Mesodermal cell (in vitro differentiated cells): ENCODE measurements around the gene SLC22A25. TPM values are rescaled to one million over a fixed set of nuclear protein-coding genes. Genes with fewer than 3 reads are reported as not detected.

Experiments
- H3K27ac ChIP-seq: 2 replicates; pipeline ENCODE4 v1.7.0; 2013; ENCODE audit warnings: mild to moderate bottlenecking, low read depth, low read length, moderate library complexity; ENCODE audit not compliant: severe bottlenecking
- H3K36me3 ChIP-seq: 2 replicates; pipeline ENCODE4 v1.7.1; 2013; ENCODE audit warnings: mild to moderate bottlenecking, low read length, moderate library complexity; ENCODE audit not compliant: control insufficient read depth, insufficient read depth
- H3K4me1 ChIP-seq: one replicate; pipeline ENCODE4 v1.7.1; 2013; ENCODE audit warnings: mild to moderate bottlenecking, low read length; ENCODE audit not compliant: insufficient read depth, control insufficient read depth, poor library complexity, severe bottlenecking
- H3K4me3 ChIP-seq: 2 replicates; pipeline ENCODE4 v1.7.0; 2013; ENCODE audit warnings: low read length, control low read depth, mild to moderate bottlenecking; ENCODE audit not compliant: insufficient read depth, poor library complexity, severe bottlenecking; ENCODE audit errors: extremely low read depth
- H3K9me3 ChIP-seq: 2 replicates; pipeline ENCODE4 v1.7.1; 2013; ENCODE audit warnings: mild to moderate bottlenecking, low read length, moderate library complexity; ENCODE audit not compliant: control insufficient read depth
- WGBS, 2 experiments: methylation state at CpG; one replicate each; pipeline ENCODE4 v1.1.5; 2013; ENCODE audit warnings: missing lambda C conversion rate in 2 of 2; ENCODE audit not compliant: insufficient coverage in 2 of 2; 5-methylcytosine and 5-hydroxymethylcytosine counted together
- polyA plus RNA-seq, 2 experiments: library from polyadenylated mRNA; stranded (reverse); fragments of 50-300 nt; gene quantifications; one replicate each; pipeline ENCODE4 v1.2.3, GENCODE V29; 2013

SLC22A25 gene
- polyA plus RNA-seq (2013, experiment 1 of 2) = not detected
- not detected for polyA plus RNA-seq (2013, experiment 2 of 2)

- Histone ChIP-seq H3K27ac (no peak within 1 kb of the TSS), H3K9me3 (no peaks in the 10 kb centered on the region)
- 91 to 92% methylated on average over 3 to 5 of the region's 5 CpGs for WGBS, 2 experiments
Observed at GRCh38 chr11:63243533-63243932, at the start of gene SLC22A25. Gene SLC22A25 (minus strand): TSS chr11:63243599. CDS start chr11:63229652, 13,947 bp downstream.

DNA sequence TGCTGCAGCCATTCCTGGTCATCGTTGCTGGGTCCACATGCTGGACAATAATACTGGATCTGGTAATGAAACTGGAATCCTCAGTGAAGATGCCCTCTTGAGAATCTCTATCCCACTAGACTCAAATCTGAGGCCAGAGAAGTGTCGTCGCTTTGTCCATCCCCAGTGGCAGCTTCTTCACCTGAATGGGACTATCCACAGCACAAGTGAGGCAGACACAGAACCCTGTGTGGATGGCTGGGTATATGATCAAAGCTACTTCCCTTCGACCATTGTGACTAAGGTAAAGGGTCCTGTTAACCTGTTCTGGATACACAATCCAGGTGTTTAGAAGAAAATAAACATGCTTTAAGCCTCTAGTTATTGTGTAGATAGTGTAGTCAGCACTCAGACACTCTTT, 46.9 kb upstream of the SLC22A25 start:
- Histone ChIP-seq H3K27ac (no peak overlapping the region), H3K36me3 (no peaks in the 10 kb centered on the region), H3K9me3 (no peaks in the 10 kb centered on the region), H3K4me1 (no peaks in the 10 kb centered on the region), H3K4me3 (no peak overlapping the region)
- WGBS, 2 experiments = 94 to 100% methylated on average over 2 to 3 of the region's 4 CpGs

More at GRCh38 chr11:63243533-63243932, at the start of gene SLC22A25:
- H3K36me3 ChIP-seq = no peaks in the 10 kb centered on the region
- H3K4me1 ChIP-seq = no peaks in the 10 kb centered on the region
- H3K4me3 ChIP-seq = no peak within 1 kb of the TSS

GRCh38 chr11:63289658-63290057, 46.3 kb upstream of the SLC22A25 start:
- Histone ChIP-seq H3K4me1 (no peaks in the 10 kb centered on the region), H3K36me3 (no peaks in the 10 kb centered on the region)
- no CpG with 5 or more reads among the region's 5 CpGs for WGBS, 2 experiments

DNA sequence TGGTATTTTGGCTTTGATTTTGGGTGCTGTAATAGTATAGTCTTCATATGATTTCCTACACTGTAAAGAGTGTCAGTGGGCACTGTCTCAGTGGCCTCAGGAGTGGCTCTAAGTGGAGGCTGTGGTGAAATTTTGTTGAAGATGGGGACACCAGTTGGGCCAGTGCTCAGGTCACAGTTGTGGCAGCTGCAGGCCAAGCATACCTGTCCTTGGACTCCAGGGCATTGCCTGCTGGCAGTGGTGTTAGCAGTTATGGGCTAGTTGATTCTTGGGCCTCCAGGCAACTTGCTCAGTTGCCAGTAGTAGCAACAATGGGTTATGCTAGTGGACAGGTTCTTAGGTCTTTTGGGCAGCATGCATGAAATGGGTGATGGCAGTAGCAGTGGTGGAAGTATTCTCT, 39.2 kb upstream of the SLC22A25 start:
- Histone ChIP-seq H3K4me1 (no peaks in the 10 kb centered on the region), H3K27ac (no peak overlapping the region), H3K9me3 (no peaks in the 10 kb centered on the region), H3K4me3 (no peak overlapping the region), H3K36me3 (no peaks in the 10 kb centered on the region)

More at GRCh38 chr11:63289658-63290057, 46.3 kb upstream of the SLC22A25 start:
- Histone ChIP-seq H3K4me3 (no peak overlapping the region), H3K27ac (no peak overlapping the region), H3K9me3 (no peaks in the 10 kb centered on the region)

- Histone ChIP-seq H3K36me3 (no peaks in the 10 kb centered on the region), H3K9me3 (no peaks in the 10 kb centered on the region), H3K4me1 (no peaks in the 10 kb centered on the region), H3K27ac (no peak overlapping the region), H3K4me3 (no peak overlapping the region)
Observed at GRCh38 chr11:63280920-63281319, 37.5 kb upstream of the SLC22A25 start.

DNA sequence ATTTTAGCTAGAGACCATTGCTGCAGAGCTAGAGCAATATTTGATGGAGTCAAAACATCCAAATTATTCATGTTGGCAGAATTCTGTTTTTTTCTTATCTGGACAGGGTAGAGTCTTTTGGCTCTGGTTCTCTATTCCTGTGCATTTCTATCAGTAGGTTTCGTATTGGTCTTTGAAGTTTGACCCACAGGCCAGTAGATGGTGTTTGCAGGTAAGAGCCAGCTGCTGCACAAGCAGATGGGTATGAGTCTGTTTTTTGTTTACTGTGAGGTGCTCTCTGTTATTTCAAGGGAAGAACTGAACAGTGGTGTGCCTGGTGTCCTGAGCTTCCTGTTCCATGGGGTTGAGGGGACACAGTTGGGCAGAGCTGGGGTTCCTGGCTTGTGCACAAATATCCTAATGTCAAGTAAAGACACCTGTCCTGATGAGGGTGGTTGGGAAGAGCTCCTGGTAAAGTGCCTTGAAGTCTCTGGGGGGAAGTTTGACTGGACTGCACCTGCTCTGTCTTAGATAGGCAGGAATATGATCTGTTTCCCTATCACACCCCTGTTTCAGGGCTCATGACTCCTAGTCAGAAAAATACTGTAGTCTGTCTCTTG, 34.0 kb upstream of the SLC22A25 start:
- Histone ChIP-seq H3K9me3 (no peaks in the 10 kb centered on the region), H3K4me3 (no peak overlapping the region), H3K27ac (no peak overlapping the region), H3K36me3 (no peaks in the 10 kb centered on the region), H3K4me1 (no peaks in the 10 kb centered on the region)
- WGBS, 2 experiments = 50% methylated on average over 1 of the region's 1 CpG; no CpG with 5 or more reads in 1 of the 2 experiments

- Histone ChIP-seq H3K36me3 (no peaks in the 10 kb centered on the region), H3K9me3 (no peaks in the 10 kb centered on the region), H3K4me3 (no peak overlapping the region), H3K4me1 (no peaks in the 10 kb centered on the region), H3K27ac (no peak overlapping the region)
- 83 to 100% methylated on average over 1 of the region's 1 CpG for WGBS, 2 experiments
Observed at GRCh38 chr11:63274776-63275175, 31.4 kb upstream of the SLC22A25 start.

- WGBS, 2 experiments = 90 to 100% methylated on average over 2 of the region's 3 CpGs
- Histone ChIP-seq H3K27ac (no peak overlapping the region), H3K9me3 (no peaks in the 10 kb centered on the region), H3K4me1 (no peaks in the 10 kb centered on the region), H3K4me3 (no peak overlapping the region), H3K36me3 (no peaks in the 10 kb centered on the region)
Observed at GRCh38 chr11:63273685-63274084, 30.3 kb upstream of the SLC22A25 start.

DNA sequence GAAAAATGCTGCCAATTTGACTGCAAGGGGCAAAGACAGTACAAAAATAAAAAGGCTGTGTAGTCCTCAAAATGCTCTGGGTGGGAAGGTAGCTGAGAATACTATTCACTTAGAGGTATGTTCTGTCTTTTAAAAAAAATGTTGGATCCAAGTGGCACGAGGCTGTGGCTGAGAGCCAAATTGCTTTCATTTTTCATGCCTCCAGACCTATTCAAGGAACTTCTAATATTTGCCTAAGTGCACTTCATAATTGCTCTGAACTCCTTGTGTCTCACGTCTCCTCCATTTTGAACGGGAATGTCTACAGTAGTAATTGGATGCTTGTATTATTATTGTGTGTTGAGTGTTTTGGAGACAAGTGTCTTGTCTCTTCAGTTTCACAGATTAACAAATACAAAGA, 19.1 kb upstream of the SLC22A25 start:
- H3K9me3 ChIP-seq = no peaks in the 10 kb centered on the region
- H3K27ac ChIP-seq = no peak overlapping the region
- no peaks in the 10 kb centered on the region for H3K36me3 ChIP-seq
- 71 to 100% methylated on average over 1 of the region's 3 CpGs for WGBS, 2 experiments
- no peak overlapping the region for H3K4me3 ChIP-seq
- H3K4me1 ChIP-seq = no peaks in the 10 kb centered on the region

DNA sequence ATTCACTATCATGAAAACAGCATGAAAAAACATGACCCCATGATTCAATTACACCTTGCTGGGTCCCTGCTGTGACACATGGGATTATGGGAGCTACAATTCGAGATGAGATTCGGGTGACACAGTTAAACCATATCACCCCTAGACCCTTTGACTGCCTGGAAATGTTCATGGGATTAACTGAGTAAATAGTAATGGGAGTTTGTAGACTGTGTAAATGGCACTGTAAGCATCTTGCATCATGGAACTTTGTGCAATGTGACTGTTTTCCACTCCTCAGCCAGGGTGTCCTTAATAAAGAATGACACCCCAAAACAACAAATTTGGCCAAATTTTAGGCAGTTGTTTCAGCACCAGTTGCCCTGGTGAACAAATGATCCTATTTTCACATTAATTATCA, 7.9 kb upstream of the SLC22A25 start:
- H3K4me3 ChIP-seq = no peak overlapping the region
- no CpG with 5 or more reads among the region's 2 CpGs for WGBS, 2 experiments
- H3K9me3 ChIP-seq = no peaks in the 10 kb centered on the region
- H3K27ac ChIP-seq = no peak overlapping the region
- H3K4me1 ChIP-seq = no peaks in the 10 kb centered on the region
- no peaks in the 10 kb centered on the region for H3K36me3 ChIP-seq

- Histone ChIP-seq H3K36me3 (no peaks in the 10 kb centered on the region), H3K4me3 (no peak overlapping the region), H3K9me3 (no peaks in the 10 kb centered on the region), H3K4me1 (no peaks in the 10 kb centered on the region), H3K27ac (no peak overlapping the region)
- 88 to 92% methylated on average over 5 of the region's 5 CpGs for WGBS, 2 experiments
Observed at GRCh38 chr11:63250162-63251050, 7.0 kb upstream of the SLC22A25 start.
